NCI-H446 (cell line): ENCODE results near the gene LENG9.
"Not testable (repeated sequence)": the region's sequence is repeated elsewhere in the genome, so short reads cannot be mapped to it uniquely, and the experiment has no call there.

Experiments
- DNase-seq, 2 experiments: peaks; one replicate each; lab custom pipeline; 2025; lab: John Stamatoyannopoulos, UW

Gene LENG9

DNA sequence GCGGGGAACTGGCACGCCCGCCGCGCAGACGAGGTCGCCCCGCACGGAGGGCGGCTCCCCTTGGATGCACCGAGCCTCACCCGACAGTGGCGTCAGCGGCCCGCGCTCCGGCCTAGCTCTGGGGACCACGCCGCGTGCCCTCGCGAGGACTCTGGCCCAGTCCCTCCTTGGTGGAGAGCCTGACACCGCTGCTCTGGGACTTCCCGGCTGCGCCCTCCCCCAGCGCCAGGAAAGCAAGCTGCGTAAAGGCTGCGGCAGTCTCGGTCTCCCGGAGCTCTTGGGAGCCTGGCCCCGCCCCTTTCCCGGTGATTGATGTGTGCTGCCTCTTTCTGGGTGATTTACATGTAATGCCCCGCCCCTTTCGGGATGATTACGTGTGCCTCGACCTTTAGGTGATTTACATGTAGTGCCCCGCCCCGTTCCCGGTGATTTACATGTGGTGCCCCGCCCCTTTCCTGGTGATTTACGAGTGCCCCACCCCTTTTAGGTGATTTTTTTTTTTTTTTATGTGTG is at the start of gene LENG9:
LENG9 (minus strand) TSS at position 248 of the 513 bp plus-strand sequence. CDS start 252 bp downstream, outside the sequence.
- DNase-seq = peak; percentile 99

DNA sequence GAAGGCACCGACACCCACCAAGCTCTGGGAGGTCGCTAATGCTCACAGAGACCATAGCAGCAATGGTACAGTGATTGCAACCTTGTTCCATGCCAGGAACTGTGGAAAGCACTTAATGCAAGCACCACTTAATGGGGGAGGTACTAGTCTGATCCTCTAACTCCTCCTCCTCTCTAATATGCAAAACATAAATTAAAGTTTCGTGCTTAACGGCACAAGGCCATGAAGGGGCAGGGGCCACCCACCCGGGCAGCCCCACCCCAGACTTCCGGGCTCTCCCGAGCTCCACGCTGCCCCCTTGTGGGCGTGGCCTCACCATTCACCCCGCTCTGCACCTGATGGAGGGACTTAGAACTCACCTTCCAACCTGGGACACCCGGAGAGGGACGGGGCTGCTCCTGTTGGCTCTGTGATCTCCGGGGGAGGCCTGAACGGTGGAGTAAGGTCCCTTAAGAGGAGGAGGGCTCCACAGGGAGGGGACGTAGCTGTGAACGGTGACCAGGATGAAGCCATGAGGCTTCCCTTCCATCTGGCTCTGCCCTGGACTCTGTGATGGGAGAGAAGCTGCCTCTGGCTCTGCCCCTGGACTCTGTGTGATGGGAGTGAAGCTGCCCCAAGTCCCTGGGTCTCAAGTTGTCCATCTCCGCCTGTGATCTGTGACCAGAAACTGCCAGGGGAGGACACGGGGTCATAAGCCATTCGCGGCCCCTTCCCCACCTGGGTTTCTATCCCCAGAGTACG is 45.8 kb upstream of the LENG9 start:
- DNase-seq = not testable (repeated sequence)

- not testable (repeated sequence) for DNase-seq
Measured at GRCh38 chr19:54508487-54508886, 44.9 kb upstream of the LENG9 start.

- DNase-seq = no peak
Measured at GRCh38 chr19:54507824-54508223, 44.2 kb upstream of the LENG9 start.

DNA sequence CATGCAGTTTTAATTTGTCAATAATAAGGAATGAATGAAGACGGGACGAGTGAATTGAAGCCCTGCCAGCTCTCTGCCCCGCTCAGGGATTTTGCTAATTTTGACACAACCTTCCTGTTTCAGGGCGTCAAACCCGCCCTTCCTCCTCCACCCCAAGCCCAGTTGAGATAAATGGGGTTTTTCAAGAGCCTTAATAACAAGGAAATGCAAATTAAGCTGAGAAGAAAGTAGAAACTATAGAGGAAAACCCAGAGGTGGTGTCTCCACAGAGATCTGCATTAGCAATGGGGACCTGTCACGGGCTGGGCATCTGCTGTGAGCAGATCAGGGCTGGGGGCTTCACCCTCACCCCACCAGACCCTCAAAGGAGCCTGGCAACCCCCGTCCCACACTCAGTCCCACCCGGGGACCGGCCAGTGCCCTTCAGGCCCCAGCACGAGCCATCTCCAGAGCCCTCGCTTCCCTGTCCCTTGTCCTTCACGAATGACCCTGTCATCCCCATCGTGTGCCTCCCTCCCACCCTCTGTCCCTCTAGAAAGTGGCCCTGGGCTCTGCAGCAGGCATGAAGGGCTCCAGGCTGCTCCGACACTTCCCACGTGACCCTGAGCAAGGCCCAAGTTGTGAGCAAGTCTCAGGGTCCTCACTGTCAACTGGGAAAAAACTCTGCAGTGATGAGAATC is 43.6 kb upstream of the LENG9 start:
- DNase-seq = not testable (repeated sequence)

DNA sequence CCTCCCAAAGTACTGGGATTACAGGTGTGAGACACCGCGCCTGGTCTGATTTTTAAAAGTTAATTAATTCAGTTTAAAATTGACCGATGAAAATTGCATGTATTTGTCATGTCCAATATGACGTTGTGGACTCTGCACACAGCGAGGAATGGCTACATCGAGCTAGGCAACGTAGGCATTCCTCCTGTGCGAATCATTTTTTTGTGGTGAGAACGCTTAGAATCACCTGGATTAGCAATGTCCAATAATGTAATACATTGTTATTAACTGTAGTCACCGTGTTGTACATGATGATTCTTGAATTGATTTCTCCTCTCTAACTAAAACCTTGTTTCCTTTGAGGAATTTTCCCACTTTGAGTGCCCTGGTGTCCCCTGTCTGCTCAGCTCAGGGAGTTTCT is 42.5 kb upstream of the LENG9 start:
- DNase-seq = no peak

DNA sequence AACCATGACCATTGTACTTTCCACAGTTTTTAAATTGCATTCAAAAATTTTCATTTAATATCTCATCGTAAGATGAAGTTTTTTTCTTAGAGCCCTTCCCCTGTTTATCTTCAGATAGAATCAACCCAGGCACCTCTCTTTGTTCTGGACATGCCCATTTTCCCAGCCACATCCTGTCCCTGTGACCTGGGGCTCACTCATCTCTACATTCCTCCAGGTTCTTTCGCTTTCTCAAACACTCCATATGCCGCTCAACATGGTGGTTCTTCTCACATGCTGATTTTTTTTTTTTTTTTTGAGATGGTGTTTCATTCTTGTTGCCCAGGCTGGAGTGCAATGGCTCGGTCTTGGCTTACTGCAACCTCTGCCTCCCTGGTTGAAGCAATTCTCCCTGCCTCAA is 42.0 kb upstream of the LENG9 start:
- DNase-seq = not testable (repeated sequence)

DNA sequence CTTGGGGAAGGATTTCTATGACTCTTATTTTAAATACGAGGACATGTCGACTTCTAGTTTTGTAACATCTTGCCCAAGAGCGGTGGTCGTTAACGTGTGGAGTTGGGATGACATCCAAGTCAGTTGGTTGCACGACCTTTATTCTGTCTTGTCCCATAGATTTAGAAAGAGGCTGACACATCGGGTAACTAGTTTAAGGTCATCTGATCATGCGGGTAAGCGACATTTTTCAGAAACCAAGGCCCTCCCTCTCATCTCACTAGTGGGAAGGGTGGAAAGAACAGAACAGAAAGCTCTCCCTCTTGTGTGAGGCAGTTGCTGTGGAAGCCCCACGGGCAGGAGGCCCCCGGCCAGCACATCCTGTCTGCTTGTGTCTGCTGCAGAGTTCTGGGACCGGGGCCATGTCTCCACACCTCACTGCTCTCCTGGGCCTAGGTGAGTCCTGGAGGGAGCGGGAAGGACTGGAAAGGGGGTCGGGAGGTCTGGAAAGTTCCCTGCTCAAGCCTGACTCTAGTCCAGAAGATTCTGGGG is 39.0 kb upstream of the LENG9 start, which contains the start of gene LAIR2:
LAIR2 (plus strand) TSS at position 314 of the 531 bp plus-strand sequence; CDS start at position 402, 88 bp downstream.
- no peak for DNase-seq

DNA sequence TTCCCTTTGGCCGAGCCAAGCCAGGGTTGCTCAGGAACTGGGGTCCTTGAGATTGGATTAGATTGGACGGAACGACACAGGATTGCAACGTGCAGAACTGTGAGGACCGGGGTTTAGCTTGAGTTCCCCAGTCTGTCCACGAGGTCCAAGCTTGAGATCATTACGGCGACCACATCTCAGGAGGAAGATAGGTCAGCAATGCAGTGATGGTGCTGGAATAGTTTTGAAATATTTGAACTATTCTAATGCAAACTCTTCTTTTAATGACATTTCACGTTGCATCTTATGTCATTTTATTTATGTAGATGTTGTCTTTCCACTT is 34.8 kb upstream of the LENG9 start:
- DNase-seq = not testable (repeated sequence)

GRCh38 chr19:54497747-54498450 is 34.3 kb upstream of the LENG9 start:
- DNase-seq = not testable (repeated sequence)

GRCh38 chr19:54495284-54495683 is 31.7 kb upstream of the LENG9 start:
- DNase-seq = not testable (repeated sequence)

GRCh38 chr19:54493967-54494585 is 30.5 kb upstream of the LENG9 start:
- DNase-seq = no peak

DNA sequence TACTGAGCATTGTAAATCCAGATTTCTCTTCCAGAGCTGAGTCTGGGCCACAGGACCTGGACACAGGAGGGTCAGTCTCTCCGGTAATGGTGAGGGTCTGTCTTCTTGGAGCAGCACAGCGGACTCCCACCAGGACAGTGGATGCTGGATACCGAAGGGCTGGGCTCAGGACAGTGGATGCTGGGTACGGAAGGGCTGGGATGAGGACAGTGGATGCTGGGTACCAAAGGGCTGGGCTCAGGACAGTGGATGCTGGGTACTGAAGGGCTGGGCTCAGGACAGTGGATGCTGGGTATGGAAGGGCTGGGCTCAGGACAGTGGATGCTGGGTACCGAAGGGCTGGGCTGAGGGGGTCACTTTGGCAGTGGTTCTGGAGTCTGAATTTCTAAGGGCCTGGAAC is 29.5 kb upstream of the LENG9 start:
- DNase-seq = not testable (repeated sequence)

DNA sequence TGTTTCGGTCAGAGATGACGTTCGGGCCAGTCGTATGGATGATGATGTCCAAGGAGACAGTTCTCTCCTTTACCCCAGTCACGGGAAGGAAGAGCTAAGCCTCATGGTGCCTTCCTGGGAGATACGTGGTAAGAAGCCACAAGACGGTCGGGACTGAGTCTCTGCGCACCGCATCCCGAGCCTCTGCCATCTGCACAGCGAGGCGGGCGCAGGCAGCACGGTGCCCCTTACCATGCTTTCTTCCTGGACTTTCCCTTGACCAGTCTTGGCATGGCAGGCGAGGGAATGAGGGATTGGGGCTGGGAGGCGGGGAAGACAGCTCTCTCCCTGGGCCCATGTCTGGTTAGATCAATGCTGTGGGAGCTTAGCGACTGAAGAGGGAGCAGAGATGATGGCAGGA is 29.0 kb upstream of the LENG9 start:
- DNase-seq = no peak

DNA sequence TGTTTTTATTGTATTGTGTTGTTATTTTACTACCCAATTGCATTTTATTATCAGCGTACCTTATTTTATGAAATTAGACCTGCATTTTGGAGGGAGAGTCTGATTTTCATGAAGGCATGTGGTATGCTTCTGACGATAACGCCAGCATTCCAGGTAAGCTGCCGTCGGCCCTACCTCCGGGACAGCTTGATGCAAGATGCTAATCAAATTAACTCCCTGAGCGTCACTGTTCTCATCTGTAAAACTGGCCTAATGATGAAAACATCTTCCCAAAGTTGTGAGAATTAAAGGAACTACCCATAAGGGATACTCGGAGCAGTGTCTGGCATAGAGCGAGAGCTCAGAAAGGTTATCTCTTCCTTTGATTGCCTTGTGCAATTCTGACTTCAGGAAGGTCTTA is 26.2 kb upstream of the LENG9 start:
- no peak for DNase-seq

GRCh38 chr19:54489341-54489740 is 25.8 kb upstream of the LENG9 start:
- DNase-seq = no peak

GRCh38 chr19:54485851-54486250 is 22.3 kb upstream of the LENG9 start:
- DNase-seq = no peak

GRCh38 chr19:54484451-54484850 is 20.9 kb upstream of the LENG9 start:
- DNase-seq = no peak

GRCh38 chr19:54482889-54483288 is 19.3 kb upstream of the LENG9 start:
- no peak for DNase-seq

GRCh38 chr19:54481326-54481930 is 17.9 kb upstream of the LENG9 start:
- peak; percentile 15 to 54 for DNase-seq

DNA sequence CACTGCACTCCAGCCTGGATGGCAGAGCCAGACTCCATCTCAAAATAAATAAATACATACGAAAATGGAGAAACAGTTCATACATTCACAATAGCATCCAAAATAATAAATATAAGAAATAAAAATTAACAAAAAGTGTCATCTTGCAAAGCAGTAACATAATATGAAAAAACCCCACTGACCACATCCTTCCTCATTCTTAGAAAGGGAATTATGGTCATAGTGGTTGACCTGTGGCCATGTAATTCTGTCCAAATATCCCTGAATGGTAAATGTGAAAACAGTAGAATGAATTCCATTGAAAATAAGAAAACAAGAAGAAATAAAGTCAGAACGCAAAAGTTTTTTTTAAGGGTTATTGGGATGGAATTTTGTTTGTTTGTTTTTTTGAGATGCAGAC is 16.5 kb upstream of the LENG9 start:
- no peak for DNase-seq
